Activated CD4-positive, alpha-beta T cell treated with anti-CD3 and anti-CD28 coated beads, Interleukin-2, amount 10 ng/mL, durations not matched to agents 7 days and 5 days (primary cell): ENCODE measurements around the gene BRD1. TPM values are rescaled to one million over a fixed set of nuclear protein-coding genes. Genes with fewer than 3 reads are reported as not detected.
"Not testable (repeated sequence)": the region's sequence is repeated elsewhere in the genome, so short reads cannot be mapped to it uniquely, and the experiment has no call there.

Source experiments
- CTCF ChIA-PET: fragments of 350-600 bp; sonication (Branson Sonifier 250); formaldehyde crosslinking; loops from one replicate; lab custom pipeline; 2021; ENCODE audit warnings: antibody characterized with exemption; lab: Charles Lee
- POLR2A ChIA-PET: fragments of 350-600 bp; sonication (Branson Sonifier 250); formaldehyde crosslinking; loops from one replicate; lab custom pipeline; 2021; ENCODE audit warnings: antibody characterized with exemption; lab: Charles Lee
- DNase-seq: peaks from one replicate; pipeline ENCODE4 v3.0.0-alpha.2; 2020
- H3K27ac Mint-ChIP-seq: one replicate; pipeline ENCODE4 v1.8.0; 2021; ENCODE audit warnings: mild to moderate bottlenecking, moderate library complexity, mixed read lengths
- H3K27me3 Mint-ChIP-seq: one replicate; pipeline ENCODE4 v1.8.0; 2021; ENCODE audit warnings: mixed read lengths
- H3K36me3 Mint-ChIP-seq: one replicate; pipeline ENCODE4 v1.8.0; 2021; ENCODE audit warnings: low read depth, mixed read lengths
- H3K4me1 Mint-ChIP-seq: one replicate; pipeline ENCODE4 v1.8.0; 2021; ENCODE audit warnings: mixed read lengths
- H3K4me3 Mint-ChIP-seq: one replicate; pipeline ENCODE4 v1.8.0; 2021; ENCODE audit warnings: mild to moderate bottlenecking, moderate library complexity, mixed read lengths
- H3K9me3 Mint-ChIP-seq: one replicate; pipeline ENCODE4 v1.8.0; 2021; ENCODE audit warnings: mixed read lengths
- total RNA-seq, 2 experiments: library from RNA; stranded (reverse); gene quantifications; one replicate each; pipeline ENCODE4 v1.2.3, GENCODE V29; 2021

Gene BRD1
- total RNA-seq, 2 experiments from 2014 or later: 46.9 to 49.2 TPM

- ChIA-PET CTCF (no interaction called here), POLR2A (no interaction called here)
- Mint-ChIP-seq H3K27ac (peak overlapping the region; percentile 84), H3K4me3 (no peak overlapping the region), H3K27me3 (no peaks in the 10 kb centered on the region), H3K4me1 (peaks cover 67% of the 10 kb centered on the region), H3K9me3 (no peaks in the 10 kb centered on the region), H3K36me3 (peaks cover 46% of the 10 kb centered on the region)
- DNase-seq: peak; percentile 34
Measured at GRCh38 chr22:49788504-49788903, 39.2 kb downstream of the BRD1 start.

DNA sequence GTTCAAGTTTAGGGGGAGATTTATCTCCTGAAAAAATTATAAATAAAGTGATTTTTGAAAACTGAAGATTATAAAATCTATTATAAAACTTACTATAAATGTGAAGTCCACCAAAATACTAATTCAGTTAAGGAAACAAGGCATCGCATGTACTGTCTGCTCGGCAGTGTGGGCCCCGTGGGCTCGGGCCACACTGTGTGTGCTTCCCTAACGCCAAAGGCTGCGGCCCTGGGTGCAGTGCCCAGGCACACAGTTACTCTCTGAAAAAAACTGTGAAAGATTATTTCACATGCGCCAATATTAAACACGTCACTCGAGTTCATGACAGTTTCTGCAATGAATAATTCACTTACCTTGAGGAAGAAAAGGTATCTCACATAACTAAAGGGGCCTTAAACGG, 39.8 kb downstream of the BRD1 start:
- ChIA-PET CTCF (no interaction called here), POLR2A (no interaction called here)
- peaks cover 44% of the 10 kb centered on the region for H3K36me3 Mint-ChIP-seq
- H3K4me1 Mint-ChIP-seq: peaks cover 64% of the 10 kb centered on the region
- no peaks in the 10 kb centered on the region for H3K9me3 Mint-ChIP-seq
- no peak overlapping the region for H3K4me3 Mint-ChIP-seq
- H3K27ac Mint-ChIP-seq: peak overlapping the region; percentile 84
- H3K27me3 Mint-ChIP-seq: no peaks in the 10 kb centered on the region
- no peak for DNase-seq

- peak overlapping the region; percentile 64 for H3K27ac Mint-ChIP-seq
Measured at GRCh38 chr22:49786976-49787706, 40.5 kb downstream of the BRD1 start.

DNA sequence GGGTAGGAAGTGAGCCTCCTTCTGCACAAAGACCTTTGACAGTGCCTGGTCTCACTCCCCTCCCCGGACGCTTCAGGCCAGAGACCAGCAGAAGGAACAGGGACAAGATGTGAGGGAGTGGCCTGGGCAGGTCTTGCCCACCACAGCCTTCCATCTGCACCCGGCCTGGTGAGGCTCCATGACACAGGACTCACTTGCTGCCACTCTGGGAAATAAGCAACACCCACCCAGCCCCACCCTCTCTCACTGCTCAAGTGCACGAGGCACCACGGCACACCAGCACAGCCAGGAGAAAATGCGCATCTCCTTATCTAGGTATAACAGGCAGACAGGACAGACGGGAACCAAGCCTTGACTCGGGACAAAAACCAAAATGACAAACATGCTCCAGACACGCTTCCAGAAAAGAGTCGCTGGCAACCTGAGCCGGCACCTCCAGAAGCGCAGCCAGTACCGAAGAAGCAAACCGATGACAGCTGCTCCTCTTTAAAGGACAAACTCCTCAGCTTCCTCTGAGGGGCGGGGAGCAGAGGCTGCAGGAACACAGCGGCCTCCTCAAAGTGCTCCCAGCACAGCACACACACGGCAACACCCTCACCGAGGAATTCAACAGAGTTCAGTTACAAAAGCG, 41.7 kb downstream of the BRD1 start:
- no peak overlapping the region for H3K27ac Mint-ChIP-seq
- peaks cover 58% of the 10 kb centered on the region for H3K4me1 Mint-ChIP-seq
- H3K27me3 Mint-ChIP-seq: no peaks in the 10 kb centered on the region
- no peak overlapping the region for H3K4me3 Mint-ChIP-seq
- H3K9me3 Mint-ChIP-seq: no peaks in the 10 kb centered on the region
- peaks cover 40% of the 10 kb centered on the region for H3K36me3 Mint-ChIP-seq
- no peak for DNase-seq
- ChIA-PET POLR2A (no interaction called here), CTCF (no interaction called here)

More at GRCh38 chr22:49786976-49787706, 40.5 kb downstream of the BRD1 start:
- H3K4me3 Mint-ChIP-seq: no peak overlapping the region
- H3K9me3 Mint-ChIP-seq: no peaks in the 10 kb centered on the region
- peaks cover 60% of the 10 kb centered on the region for H3K4me1 Mint-ChIP-seq
- DNase-seq: no peak
- H3K27me3 Mint-ChIP-seq: no peaks in the 10 kb centered on the region
- ChIA-PET POLR2A (no interaction called here), CTCF (no interaction called here)
- H3K36me3 Mint-ChIP-seq: peaks cover 41% of the 10 kb centered on the region

- ChIA-PET CTCF (no interaction called here), POLR2A (no interaction called here)
- Mint-ChIP-seq H3K4me3 (no peak overlapping the region), H3K9me3 (no peaks in the 10 kb centered on the region), H3K27me3 (no peaks in the 10 kb centered on the region), H3K4me1 (peaks cover 50% of the 10 kb centered on the region), H3K36me3 (peaks cover 34% of the 10 kb centered on the region), H3K27ac (no peak overlapping the region)
- no peak for DNase-seq
Measured at GRCh38 chr22:49785046-49785521, 42.6 kb downstream of the BRD1 start.

GRCh38 chr22:49784630-49784971, 43.1 kb downstream of the BRD1 start:
- DNase-seq: no peak
- Mint-ChIP-seq H3K4me1 (peaks cover 45% of the 10 kb centered on the region), H3K36me3 (peaks cover 34% of the 10 kb centered on the region), H3K4me3 (no peak overlapping the region), H3K9me3 (no peaks in the 10 kb centered on the region), H3K27ac (no peak overlapping the region), H3K27me3 (no peaks in the 10 kb centered on the region)
- ChIA-PET POLR2A (no interaction called here), CTCF (no interaction called here)

DNA sequence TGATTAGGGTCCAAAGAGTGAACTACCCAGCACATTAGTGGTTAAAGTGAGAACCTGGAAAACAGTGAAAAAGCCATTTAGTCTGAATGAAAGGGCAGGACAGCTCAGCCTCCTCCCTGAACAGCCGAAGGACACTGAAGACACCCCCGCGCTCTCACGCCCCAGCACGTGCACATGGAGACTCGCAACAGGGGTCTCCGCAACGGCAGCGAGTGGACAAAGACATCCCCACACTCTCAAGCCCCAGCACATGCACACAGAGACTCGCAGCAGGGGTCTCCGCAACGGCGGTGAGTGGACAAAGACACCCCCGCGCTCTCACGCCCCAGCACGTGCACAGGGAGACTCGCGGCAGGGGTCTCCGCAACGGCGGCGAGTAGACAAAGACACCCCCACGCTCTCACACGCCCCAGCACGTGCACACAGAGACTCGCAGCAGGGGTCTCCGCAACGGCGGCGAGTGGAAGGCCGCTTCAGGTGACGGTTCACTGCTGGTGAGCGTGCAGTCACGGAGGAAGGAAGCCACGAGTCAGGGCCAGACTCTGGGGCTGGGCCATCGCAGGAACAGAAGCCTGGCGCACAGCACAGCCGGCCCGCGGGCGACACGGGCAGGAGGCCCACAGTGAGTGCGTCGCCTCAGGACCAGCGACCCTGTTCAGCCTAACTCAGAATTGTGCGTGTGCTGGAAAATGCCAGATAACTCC, 43.6 kb downstream of the BRD1 start:
- peaks cover 40% of the 10 kb centered on the region for H3K4me1 Mint-ChIP-seq
- H3K4me3 Mint-ChIP-seq: no peak overlapping the region
- H3K36me3 Mint-ChIP-seq: peaks cover 37% of the 10 kb centered on the region
- H3K9me3 Mint-ChIP-seq: no peaks in the 10 kb centered on the region
- ChIA-PET POLR2A (no interaction called here), CTCF (interaction anchor here (1.0 kb wide), 1 partner anchor 16 kb away, joined by 3 read pairs; no protein-coding TSS in a partner anchor)
- no peak overlapping the region for H3K27ac Mint-ChIP-seq
- no peaks in the 10 kb centered on the region for H3K27me3 Mint-ChIP-seq
- DNase-seq: no peak

DNA sequence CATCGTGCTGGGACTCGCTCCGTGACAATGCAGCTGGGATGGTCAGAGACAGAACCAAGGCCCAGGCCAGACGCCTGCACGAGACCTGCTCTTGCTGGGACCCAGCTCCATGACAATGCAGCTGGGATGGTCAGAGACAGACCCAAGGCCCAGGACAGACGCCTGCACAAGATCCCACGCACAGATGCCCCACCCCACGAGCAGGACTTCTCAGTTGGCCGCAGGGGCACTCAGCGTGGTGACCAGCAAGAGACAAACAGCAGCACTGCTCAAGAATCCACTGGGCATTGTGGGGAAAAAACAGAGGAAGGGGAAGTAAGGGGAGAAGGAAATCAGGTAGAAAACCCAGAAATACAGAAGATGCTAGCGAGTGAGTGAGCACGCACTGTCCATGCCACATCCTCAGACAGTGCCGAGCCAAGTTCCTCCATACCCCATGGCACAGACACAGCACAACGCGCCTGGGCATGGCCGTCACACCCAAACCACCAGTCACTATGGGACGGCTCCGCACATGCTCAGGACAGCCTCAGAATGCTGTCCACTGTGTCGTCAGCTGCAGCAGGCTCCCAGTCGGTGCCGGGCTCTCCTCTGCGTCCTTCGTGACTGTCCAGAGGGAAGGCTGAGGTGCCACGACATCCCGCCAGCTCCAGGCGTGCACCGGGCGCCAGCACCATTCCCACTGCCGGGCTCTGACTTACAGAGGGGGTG, 44.5 kb downstream of the BRD1 start:
- POLR2A ChIA-PET: no interaction called here
- peaks cover 38% of the 10 kb centered on the region for H3K36me3 Mint-ChIP-seq

GRCh38 chr22:49781886-49782285, 45.8 kb downstream of the BRD1 start:
- DNase-seq, CTCF ChIA-PET, H3K27me3 Mint-ChIP-seq, H3K4me3 Mint-ChIP-seq, H3K9me3 Mint-ChIP-seq, POLR2A ChIA-PET: not testable (repeated sequence)
- H3K4me1 Mint-ChIP-seq: peaks cover 24% of the 10 kb centered on the region
- peaks cover 33% of the 10 kb centered on the region for H3K36me3 Mint-ChIP-seq
- peak overlapping the region; percentile 78 for H3K27ac Mint-ChIP-seq

More for the DNA sequence above, 44.5 kb downstream of the BRD1 start:
- Mint-ChIP-seq H3K9me3 (no peaks in the 10 kb centered on the region), H3K4me1 (peaks cover 31% of the 10 kb centered on the region), H3K4me3 (no peak overlapping the region), H3K27me3 (no peaks in the 10 kb centered on the region), H3K27ac (no peak overlapping the region)
- CTCF ChIA-PET: interaction anchor here (1.0 kb wide), 1 partner anchor 16 kb away, joined by 3 read pairs; no protein-coding TSS in a partner anchor
- DNase-seq: no peak

- CTCF ChIA-PET: no interaction called here
- DNase-seq: no peak
- Mint-ChIP-seq H3K27me3 (no peaks in the 10 kb centered on the region), H3K27ac (peak overlapping the region; percentile 78), H3K9me3 (no peaks in the 10 kb centered on the region), H3K36me3 (peaks cover 27% of the 10 kb centered on the region), H3K4me3 (no peak overlapping the region), H3K4me1 (peaks cover 19% of the 10 kb centered on the region)
- POLR2A ChIA-PET: no interaction called here
Measured at GRCh38 chr22:49781289-49781782, 46.3 kb downstream of the BRD1 start.

GRCh38 chr22:49780698-49781288, 46.9 kb downstream of the BRD1 start:
- Mint-ChIP-seq H3K27ac (no peak overlapping the region), H3K4me1 (peaks cover 17% of the 10 kb centered on the region), H3K27me3 (no peaks in the 10 kb centered on the region), H3K4me3 (no peak overlapping the region), H3K9me3 (no peaks in the 10 kb centered on the region), H3K36me3 (peaks cover 23% of the 10 kb centered on the region)
- CTCF ChIA-PET: no interaction called here
- no peak for DNase-seq
- POLR2A ChIA-PET: no interaction called here
